Stimulated activated CD4-positive, alpha-beta T cell treated with anti-CD3 and anti-CD28 coated beads, Interleukin-15, amount 100 ng/mL, for 48 hours (primary cell): ENCODE measurements around the gene MBD6.
"Not testable (repeated sequence)": the region's sequence is repeated elsewhere in the genome, so short reads cannot be mapped to it uniquely, and the experiment has no call there.

Experiments used
- DNase-seq, 2 donors: peaks; one replicate each; pipeline ENCODE4 v3.0.0-alpha.2; 2020; ENCODE audit warnings: low read depth in 2 of 2

The MBD6 gene

DNA sequence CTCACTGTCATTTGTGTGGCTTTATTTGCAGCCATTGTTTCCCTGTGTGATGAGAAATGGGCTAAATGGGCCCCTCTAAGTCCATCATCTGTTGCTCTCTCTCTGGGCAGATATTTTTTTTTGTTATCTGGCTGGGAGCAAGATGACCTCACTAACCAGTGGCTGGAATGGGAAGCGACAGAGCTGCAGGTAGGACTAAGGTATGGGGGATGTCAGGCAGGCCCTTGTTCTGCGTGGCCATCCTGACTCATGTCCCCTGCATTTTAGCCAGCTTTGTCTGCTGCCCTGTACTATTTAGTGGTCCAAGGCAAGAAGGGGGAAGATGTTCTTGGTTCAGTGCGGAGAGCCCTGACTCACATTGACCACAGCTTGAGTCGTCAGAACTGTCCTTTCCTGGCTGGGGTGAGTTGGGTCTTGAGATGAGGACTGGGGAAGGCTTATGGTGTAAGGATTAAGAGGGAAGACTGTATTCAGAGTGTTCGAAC, 33.4 kb upstream of the MBD6 start:
- DNase-seq, result no peak

GRCh38 chr12:57490126-57490525, 32.5 kb upstream of the MBD6 start:
- no peak for DNase-seq

DNA sequence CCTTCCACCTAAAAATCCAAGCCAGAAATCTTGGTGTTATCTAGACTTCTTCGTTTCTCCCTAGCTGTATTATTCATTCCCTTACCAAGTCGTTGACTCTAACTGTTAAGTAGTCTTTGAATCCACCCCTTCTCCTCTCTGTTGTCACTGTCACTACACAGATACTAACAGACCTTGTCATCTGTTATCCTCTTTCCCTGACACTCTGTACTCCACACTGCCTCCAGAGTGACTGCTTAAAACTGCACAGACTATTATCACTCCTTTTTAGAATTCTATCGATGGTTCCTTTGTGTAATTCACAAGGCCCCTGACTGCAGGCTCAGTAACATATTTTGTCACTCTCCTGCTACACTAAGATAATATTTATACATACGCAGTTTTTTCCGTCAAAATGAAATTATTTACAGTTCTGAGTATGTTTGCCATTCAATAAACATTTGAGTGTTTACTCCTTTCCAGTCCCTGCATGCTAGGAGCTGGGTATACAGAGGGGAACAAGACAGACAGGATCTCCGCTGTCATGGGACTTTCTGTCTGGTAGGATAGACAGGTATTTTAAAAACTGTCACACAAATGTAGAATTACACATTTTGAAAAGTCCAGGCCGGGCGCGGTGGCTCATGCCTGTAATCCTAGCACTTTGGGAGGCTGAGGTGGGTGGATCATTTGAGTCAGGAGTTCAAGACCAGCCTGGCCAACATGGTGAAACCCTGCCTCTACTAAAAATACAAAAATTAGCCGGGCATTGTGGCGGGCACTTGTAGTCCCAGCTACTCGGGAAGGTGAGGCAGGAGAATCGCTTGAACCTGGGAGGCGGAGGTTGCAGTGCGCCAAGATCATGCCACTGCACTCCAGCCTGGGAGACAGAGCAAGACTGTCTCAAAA, 31.0 kb upstream of the MBD6 start:
- DNase-seq, result no peak

- DNase-seq, result not testable (repeated sequence)
These were observed 27.4 kb upstream of the MBD6 start for GRCh38 chr12:57495051-57495701.

DNA sequence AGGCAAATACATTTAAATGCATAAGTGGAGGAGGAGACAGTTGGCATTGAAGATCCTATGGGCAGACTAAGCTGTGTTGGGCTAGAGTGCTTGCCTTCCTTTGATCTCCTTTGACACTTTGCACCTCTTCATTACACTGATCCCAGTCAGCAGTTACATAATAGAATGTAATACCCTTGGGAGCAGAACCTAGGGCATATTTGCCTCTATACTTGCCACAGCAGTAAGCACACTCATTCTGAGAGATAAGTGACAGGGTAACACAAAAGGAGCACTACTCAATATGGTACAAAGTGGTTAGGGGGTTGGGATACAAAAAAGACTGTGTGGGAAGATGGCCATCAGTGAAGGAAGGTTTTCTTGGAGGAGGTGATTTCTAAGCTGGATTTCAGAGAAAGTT, 25.8 kb upstream of the MBD6 start:
- no peak for DNase-seq

DNA sequence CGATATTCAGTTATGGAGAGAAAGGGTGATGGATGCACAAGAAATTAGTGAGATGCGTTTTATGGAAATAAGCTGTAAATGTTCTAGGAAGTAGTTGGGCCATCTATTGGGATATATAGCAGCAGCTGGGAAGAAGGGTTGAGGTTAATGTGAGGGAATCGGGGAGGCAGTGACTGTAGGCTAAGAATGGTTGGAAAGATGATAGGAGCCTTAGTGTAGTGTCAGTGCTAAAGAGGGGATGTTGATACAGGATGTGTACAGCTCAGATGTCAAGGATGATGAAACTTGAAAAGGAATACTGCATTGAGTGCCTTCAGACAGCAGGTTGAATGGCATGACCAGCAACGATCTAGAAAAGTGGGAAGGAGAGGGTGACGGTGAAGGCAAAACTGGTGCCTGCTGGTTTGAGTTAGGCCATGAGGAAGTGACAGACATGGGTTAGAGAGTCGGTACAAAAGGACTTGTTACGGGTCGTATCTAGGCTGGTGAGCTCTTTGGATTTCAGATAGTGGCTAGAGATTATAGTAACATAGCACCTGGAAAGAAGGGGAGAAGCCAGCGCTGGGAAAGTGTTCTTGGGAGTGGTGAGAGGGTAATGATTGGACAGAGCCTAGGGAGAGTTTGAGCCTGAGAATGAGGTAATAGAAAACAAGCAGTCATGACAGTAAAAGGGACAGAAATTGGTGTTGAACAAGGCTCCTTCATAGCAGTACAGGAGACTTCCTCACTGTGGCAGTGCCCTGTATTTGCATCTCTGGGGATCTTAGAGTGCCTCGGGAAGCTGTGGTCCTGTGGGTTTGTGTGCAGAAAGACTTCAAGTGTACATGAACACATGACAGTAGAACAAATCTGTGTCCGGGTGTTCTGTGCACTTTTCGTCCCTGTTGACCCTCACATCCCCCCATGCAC, 25.1 kb upstream of the MBD6 start:
- DNase-seq, result no peak

- DNase-seq, result no peak
These were observed 24.5 kb upstream of the MBD6 start for GRCh38 chr12:57498132-57498502.

- DNase-seq, result no peak
These were observed 24.1 kb upstream of the MBD6 start for GRCh38 chr12:57498571-57498970.

- DNase-seq, result no peak
These were observed 22.4 kb upstream of the MBD6 start for GRCh38 chr12:57500213-57500612.

- not testable (repeated sequence) for DNase-seq
These were observed 20.2 kb upstream of the MBD6 start for GRCh38 chr12:57502311-57502969.

- not testable (repeated sequence) for DNase-seq
These were observed 16.1 kb upstream of the MBD6 start for GRCh38 chr12:57506541-57506940.

DNA sequence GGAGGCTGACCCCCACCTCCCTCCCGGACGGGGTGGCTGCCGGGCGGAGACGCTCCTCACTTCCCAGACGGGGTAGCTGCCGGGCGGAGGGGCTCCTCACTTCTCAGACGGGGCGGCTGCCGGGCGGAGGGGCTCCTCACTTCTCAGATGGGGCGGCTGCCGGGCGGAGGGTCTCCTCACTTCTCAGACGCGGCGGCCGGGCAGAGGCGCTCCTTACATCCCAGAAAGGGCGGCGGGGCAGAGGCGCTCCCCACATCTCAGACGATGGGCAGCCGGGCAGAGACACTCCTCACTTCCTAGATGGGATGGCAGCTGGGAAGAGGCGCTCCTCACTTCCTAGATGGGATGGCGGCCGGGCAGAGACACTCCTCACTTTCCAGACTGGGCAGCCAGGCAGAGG, 14.8 kb upstream of the MBD6 start:
- DNase-seq, result not testable (repeated sequence)

DNA sequence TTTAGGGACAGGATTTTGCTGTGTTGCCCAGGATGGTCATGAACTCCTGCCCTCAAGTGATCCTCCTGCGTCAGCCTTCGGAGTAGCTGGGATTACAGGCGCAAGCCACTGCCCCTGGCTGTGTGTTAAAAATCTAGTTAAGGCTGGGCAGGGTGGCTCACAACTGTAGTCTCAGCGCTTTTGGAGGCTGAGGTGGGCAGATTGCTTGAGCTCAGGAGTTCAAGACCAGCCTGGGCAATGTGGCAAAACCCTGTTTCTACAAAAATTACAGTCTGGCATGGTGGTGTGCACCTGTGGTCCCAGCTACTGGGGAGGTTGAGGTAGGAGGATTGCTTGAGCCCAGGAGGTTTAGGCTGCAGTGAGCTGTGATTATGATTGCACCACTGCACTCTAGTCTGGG, 11.5 kb upstream of the MBD6 start:
- no peak for DNase-seq

GRCh38 chr12:57511588-57512325, 10.9 kb upstream of the MBD6 start:
- DNase-seq, result no peak

DNA sequence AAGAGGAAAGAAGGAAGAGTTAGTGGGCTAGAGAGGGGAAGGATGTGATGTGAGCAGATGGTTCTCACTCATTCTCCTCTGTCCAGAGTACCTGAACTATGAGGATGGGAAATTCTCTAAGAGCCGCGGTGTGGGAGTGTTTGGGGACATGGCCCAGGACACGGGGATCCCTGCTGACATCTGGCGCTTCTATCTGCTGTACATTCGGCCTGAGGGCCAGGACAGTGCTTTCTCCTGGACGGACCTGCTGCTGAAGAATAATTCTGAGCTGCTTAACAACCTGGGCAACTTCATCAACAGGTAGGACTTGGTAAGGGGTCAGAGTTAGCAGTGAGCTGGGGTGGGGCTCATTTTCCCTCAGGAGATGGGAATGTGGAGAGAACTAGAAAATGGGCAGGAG, 10.0 kb upstream of the MBD6 start:
- DNase-seq, result no peak

DNA sequence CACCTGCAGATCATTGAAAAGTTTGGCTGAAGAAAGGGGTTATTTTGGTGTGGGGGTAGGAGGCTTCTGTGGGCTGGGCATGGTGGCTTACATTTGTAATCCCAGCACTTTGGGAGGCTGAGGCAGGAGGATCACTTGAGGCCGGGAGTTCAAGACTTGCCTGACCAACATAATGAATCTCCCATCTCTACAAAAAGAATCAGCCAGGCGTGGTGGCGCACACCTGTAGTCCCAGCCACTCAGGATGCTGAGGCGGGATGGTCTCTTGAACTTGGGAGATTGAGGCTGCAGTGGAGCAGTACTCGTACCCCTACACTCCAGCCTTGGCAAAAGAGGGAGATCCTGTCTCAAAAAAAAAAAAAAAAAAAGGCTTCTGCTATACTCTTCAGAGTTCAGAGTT, 9.4 kb upstream of the MBD6 start:
- DNase-seq, result no peak

DNA sequence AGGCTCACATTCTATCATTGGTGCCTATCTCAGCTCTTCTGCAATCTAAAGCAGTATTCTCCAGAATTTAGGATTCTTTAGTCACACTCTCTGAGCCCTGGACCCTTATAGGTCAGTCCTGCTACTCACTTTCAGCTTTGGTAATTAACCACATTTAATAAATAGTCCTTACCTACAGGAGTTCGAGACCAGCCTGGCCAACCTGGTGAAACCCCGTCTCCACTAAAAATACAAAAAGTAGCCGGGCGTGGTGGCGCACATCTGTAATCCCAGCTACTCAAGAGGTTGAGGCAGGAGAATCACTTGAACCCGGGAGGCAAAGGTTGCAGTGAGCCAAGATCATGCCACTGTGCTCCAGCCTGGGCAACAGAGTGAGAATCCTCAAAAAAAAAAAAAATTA, 8.9 kb upstream of the MBD6 start:
- not testable (repeated sequence) for DNase-seq

- DNase-seq, result not testable (repeated sequence)
These were observed 8.4 kb upstream of the MBD6 start for GRCh38 chr12:57514246-57514645.

- no peak for DNase-seq
These were observed 7.8 kb upstream of the MBD6 start for GRCh38 chr12:57514720-57515407.

GRCh38 chr12:57515408-57515933, 7.2 kb upstream of the MBD6 start:
- DNase-seq, result no peak
